Endothelial cell of umbilical vein (primary cell): Measurements from ENCODE around the gene MGAT4B. TPM values are rescaled to one million over a fixed set of nuclear protein-coding genes. Genes with fewer than 3 reads are reported as not detected.

Experiments
- BruUV-seq: library from RNA; stranded (reverse); fragments of 400-500 nt; replicated peaks from 2 replicates; lab custom pipeline; 2021; lab: Mats Ljungman, UMichigan
- CTCF ChIA-PET: fragments of 300-600, 350-600 bp; sonication (Branson Sonifier 250); formaldehyde crosslinking; loops from one replicate; lab custom pipeline; 2021; ENCODE audit warnings: antibody characterized with exemption, inconsistent platforms; lab: Charles Lee
- POLR2A ChIA-PET: fragments of 300-600, 350-600 bp; sonication (Branson Sonifier 250); formaldehyde crosslinking; loops from one replicate; lab custom pipeline; 2021; ENCODE audit warnings: antibody characterized with exemption, inconsistent platforms; lab: Charles Lee
- DNase-seq: peaks from one replicate; pipeline ENCODE4 v3.0.0-alpha.2; 2011; ENCODE audit warnings: low read depth, low spot score
- FAIRE-seq: peaks from 2 replicates; lab custom pipeline; 2011; peaks lifted over from hg19 to GRCh38; lab: Jason Lieb, UNC
- H2AFZ ChIP-seq: 2 replicates; pipeline ENCODE4 v1.6.0; 2012; ENCODE audit warnings: low read depth, low read length, control low read depth, inconsistent platforms
- H3K27ac ChIP-seq: 2 replicates; pipeline ENCODE4 v1.5.1; 2011; ENCODE audit warnings: low read depth, mild to moderate bottlenecking, control low read depth, low read length, moderate library complexity; ENCODE audit not compliant: insufficient read depth
- H3K27me3 ChIP-seq, 2 experiments: 2 replicates each; pipeline versions ENCODE4 v1.6.0 to v1.6.1; 2011; ENCODE audit warnings: low read length in 2 of 2, mixed read lengths in 1 of 2; ENCODE audit not compliant: control insufficient read depth in 2 of 2, insufficient read depth in 2 of 2
- H3K36me3 ChIP-seq, 2 experiments: 2 replicates in 1 of 2; 3 replicates in 1 of 2; pipeline ENCODE4 v1.5.1; 2011; ENCODE audit warnings: low read length in 2 of 2, mild to moderate bottlenecking in 1 of 2, moderate library complexity in 1 of 2; ENCODE audit not compliant: control insufficient read depth in 2 of 2, insufficient read depth in 2 of 2; ENCODE audit errors: extremely low read depth in 1 of 2
- H3K4me1 ChIP-seq: 3 replicates; pipeline ENCODE4 v1.5.1; 2011; ENCODE audit warnings: mild to moderate bottlenecking, low read length; ENCODE audit not compliant: control insufficient read depth, insufficient read depth; ENCODE audit errors: extremely low read depth
- H3K4me2 ChIP-seq: 2 replicates; pipeline ENCODE4 v1.6.1; 2011; ENCODE audit warnings: low read length, control low read depth, mixed read lengths; ENCODE audit not compliant: insufficient read depth
- H3K4me3 ChIP-seq, 3 experiments: fragments of 200-600 bp in 1 of 3; sonication (generic), shearing (Covaris generic) in 1 of 3; replicated peaks in 1 of 3; 2 replicates each; pipeline ENCODE4 v1.5.1; 2011 to 2016; ENCODE audit warnings: control low read depth in 3 of 3, low read length in 3 of 3, mild to moderate bottlenecking in 2 of 3, inconsistent platforms in 1 of 3, low read depth in 1 of 3, moderate library complexity in 1 of 3; ENCODE audit not compliant: insufficient read depth in 1 of 3
- H3K79me2 ChIP-seq: 2 replicates; pipeline ENCODE4 v1.6.0; 2012; ENCODE audit warnings: low read length, inconsistent platforms; ENCODE audit not compliant: control insufficient read depth, insufficient read depth
- H3K9ac ChIP-seq: replicated peaks from 2 replicates; pipeline ENCODE3; 2011; ENCODE audit warnings: low read length, control low read depth; ENCODE audit not compliant: insufficient read depth; ENCODE audit errors: extremely low read depth
- H3K9me1 ChIP-seq: replicated peaks from 3 replicates; pipeline ENCODE4 v1.6.0; 2011; ENCODE audit warnings: mild to moderate bottlenecking, low read length; ENCODE audit not compliant: control insufficient read depth, insufficient read depth; ENCODE audit errors: extremely low read depth
- H3K9me3 ChIP-seq: replicated peaks from 2 replicates; pipeline ENCODE4 v1.5.1; 2012; ENCODE audit warnings: low read length, inconsistent platforms; ENCODE audit not compliant: control insufficient read depth, insufficient read depth
- H4K20me1 ChIP-seq: replicated peaks from 2 replicates; pipeline ENCODE3; 2011; ENCODE audit warnings: mild to moderate bottlenecking, low read length; ENCODE audit not compliant: control insufficient read depth, insufficient read depth; ENCODE audit errors: extremely low read depth
- CTCF ChIP-seq, 2 donors: IDR thresholded peaks; 1 replicate in 1 of 2; 2 replicates in 1 of 2; pipeline ENCODE4 v1.5.1; 2011; ENCODE audit warnings: low read length in 2 of 2, mild to moderate bottlenecking in 2 of 2, moderate library complexity in 2 of 2, control low read depth in 1 of 2, inconsistent platforms in 1 of 2, low read depth in 1 of 2; ENCODE audit not compliant: insufficient read depth in 1 of 2; ENCODE audit errors: extremely low read depth in 1 of 2
- EZH2 ChIP-seq: IDR thresholded peaks from 2 replicates; pipeline ENCODE4 v1.6.1; 2012; ENCODE audit warnings: borderline replicate concordance, low read depth, mild to moderate bottlenecking, moderate library complexity, low read length, inconsistent platforms; ENCODE audit not compliant: severe bottlenecking
- FOS ChIP-seq: IDR thresholded peaks from 2 replicates; pipeline ENCODE4 v1.6.1; 2011; ENCODE audit warnings: mild to moderate bottlenecking, low read length, moderate library complexity, borderline replicate concordance; ENCODE audit not compliant: insufficient read depth
- GATA2 ChIP-seq: IDR thresholded peaks from 2 replicates; pipeline ENCODE4 v1.7.0; 2011; ENCODE audit warnings: low read depth, mild to moderate bottlenecking, moderate library complexity, mixed read lengths, low read length; ENCODE audit not compliant: insufficient read length, insufficient read depth
- JUN ChIP-seq: IDR thresholded peaks from 2 replicates; pipeline ENCODE4 v1.6.1; 2011; ENCODE audit warnings: borderline replicate concordance, low read depth; ENCODE audit not compliant: insufficient read length, insufficient read depth
- MAX ChIP-seq: IDR thresholded peaks from 2 replicates; pipeline ENCODE4 v1.6.1; 2011; ENCODE audit not compliant: insufficient read depth, insufficient read length
- MYC ChIP-seq: IDR thresholded peaks from one replicate; pipeline ENCODE4 v1.6.1; 2011; ENCODE audit warnings: mild to moderate bottlenecking, low read depth, low read length
- POLR2A ChIP-seq: IDR thresholded peaks from 2 replicates; pipeline ENCODE4 v1.6.1; 2012; ENCODE audit warnings: low read depth, mild to moderate bottlenecking, control low read depth, low read length
- POLR2AphosphoS5 ChIP-seq: IDR thresholded peaks from 2 replicates; pipeline ENCODE4 v1.6.1; 2012; ENCODE audit warnings: low read depth, mild to moderate bottlenecking, control low read depth, low read length, moderate library complexity; ENCODE audit not compliant: insufficient read depth
- dilution Hi-C: fragments of 300-500 bp; cut with MboI; formaldehyde crosslinking; loops from one replicate; pipeline ENCODE4 v1.15.0; 2019; ENCODE audit warnings: low sequenced_read_pairs; ENCODE audit not compliant: extremely low pct_ligation_motif_present
- intact Hi-C: fragments of 100-400 bp; cut with micrococcal nuclease; formaldehyde crosslinking; loops from one replicate; pipeline ENCODE4 v1.10.0; 2022
- polyA plus RNA-seq, 4 experiments: library from polyadenylated mRNA; depleted of rRNA in 3 of 4; stranded (reverse) in 3 of 4; unstranded in 1 of 4; fragments of >200 nt; gene quantifications; 2 replicates each; pipeline versions ENCODE4 v1.2.1 to v1.2.3, GENCODE V29; 2011 to 2012; ENCODE audit warnings: missing spikeins in 1 of 4
- total RNA-seq: library from RNA; stranded (reverse); gene quantifications from 2 replicates; pipeline ENCODE4 v1.2.3, GENCODE V29; 2021

MGAT4B gene
- total and polyA plus RNA-seq, 2 donors (not counting 3 experiments of a cell fraction or from before 2014, with no cell fraction given): 243 TPM

GRCh38 chr5:179767496-179768100, 39.1 kb downstream of the MGAT4B start:
- H3K9me1 ChIP-seq: no peaks in the 10 kb centered on the region
- POLR2A ChIA-PET: interaction anchor here (0.9 kb wide), 1 partner anchor 53 kb away, joined by 3 read pairs; the partner anchor contains the start of gene SQSTM1
- CTCF ChIA-PET: interaction anchor here (1.1 to 1.6 kb wide), 4 partner anchors 9 to 29 kb away, joined by 3 to 8 read pairs (median 5); no protein-coding TSS in a partner anchor

More at GRCh38 chr5:179767496-179768100, 39.1 kb downstream of the MGAT4B start:
- no peaks in the 10 kb centered on the region for H3K9me3 ChIP-seq
- BruUV-seq: no TSS peak
- FAIRE-seq: peak; percentile 8
- H2AFZ ChIP-seq: no peak overlapping the region
- H3K27me3 ChIP-seq: no peaks in the 10 kb centered on the region
- H3K9ac ChIP-seq: no peak overlapping the region
- peak overlapping the region; percentile 7 for H3K4me2 ChIP-seq
- H3K27ac ChIP-seq: no peak overlapping the region
- H4K20me1 ChIP-seq: no peaks in the 10 kb centered on the region
- no peak for DNase-seq
- no peak overlapping the region for H3K4me3 ChIP-seq
- TF ChIP-seq POLR2A (no peak), JUN (no peak), MAX (no peak), GATA2 (no peak), FOS (no peak), CTCF (IDR thresholded peaks at IDR 0.05; ENCODE audit: extremely low read depth in 1 of 2, insufficient read depth in 1 of 2, low read depth in 1 of 2, low read length in 2 of 2) (no peak), POLR2AphosphoS5 (no peak), EZH2 (no peak), MYC (no peak)
- dilution Hi-C loops (no loop called here), intact Hi-C loops (no loop called here)
- peaks cover 42% of the 10 kb centered on the region for H3K4me1 ChIP-seq
- H3K79me2 ChIP-seq: peaks cover 39% of the 10 kb centered on the region
- peaks cover 6 to 11% of the 10 kb centered on the region in 2 experiments for H3K36me3 ChIP-seq
